ENCODE results near the gene IRF6.

Gene IRF6

DNA sequence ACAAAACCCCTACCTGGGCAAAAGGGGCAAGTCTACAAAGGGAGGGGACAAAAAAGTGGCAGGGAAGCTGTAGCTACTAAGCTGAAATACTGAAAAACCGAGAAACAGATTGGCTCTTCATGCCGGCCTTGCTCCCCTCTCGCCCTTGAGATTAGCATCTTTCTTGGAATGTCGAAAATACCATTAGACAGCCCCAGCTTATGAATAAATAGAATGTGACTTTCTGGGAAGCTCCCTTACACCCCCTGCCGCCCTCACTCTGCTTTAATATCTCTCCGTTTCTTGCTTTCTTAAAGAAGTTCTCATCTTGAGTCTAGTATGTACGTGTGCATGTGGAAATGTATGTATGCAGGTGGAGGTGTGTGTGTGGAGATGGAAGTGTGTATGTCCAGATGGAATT is 36.0 kb downstream of the IRF6 start:
- POLR2A ChIA-PET: interaction anchor here (0.8 kb wide), 1 partner anchor 17 kb away, joined by 3 read pairs; no protein-coding TSS in a partner anchor
- no peak for TF ChIP-seq CTCF (IDR thresholded peaks at IDR 0.05; ENCODE audit: control extremely low read depth, extremely low read depth, low read depth, missing control alignments)
- CTCF ChIA-PET: interaction anchor here (0.9 to 5.4 kb wide), 11 partner anchors 9 to 126 kb away, joined by 3 to 40 read pairs (median 5); partner anchors contain the start of genes C1orf74 and TRAF3IP3
- DNase-seq (ENCODE audit: extremely low spot score): no peak

DNA sequence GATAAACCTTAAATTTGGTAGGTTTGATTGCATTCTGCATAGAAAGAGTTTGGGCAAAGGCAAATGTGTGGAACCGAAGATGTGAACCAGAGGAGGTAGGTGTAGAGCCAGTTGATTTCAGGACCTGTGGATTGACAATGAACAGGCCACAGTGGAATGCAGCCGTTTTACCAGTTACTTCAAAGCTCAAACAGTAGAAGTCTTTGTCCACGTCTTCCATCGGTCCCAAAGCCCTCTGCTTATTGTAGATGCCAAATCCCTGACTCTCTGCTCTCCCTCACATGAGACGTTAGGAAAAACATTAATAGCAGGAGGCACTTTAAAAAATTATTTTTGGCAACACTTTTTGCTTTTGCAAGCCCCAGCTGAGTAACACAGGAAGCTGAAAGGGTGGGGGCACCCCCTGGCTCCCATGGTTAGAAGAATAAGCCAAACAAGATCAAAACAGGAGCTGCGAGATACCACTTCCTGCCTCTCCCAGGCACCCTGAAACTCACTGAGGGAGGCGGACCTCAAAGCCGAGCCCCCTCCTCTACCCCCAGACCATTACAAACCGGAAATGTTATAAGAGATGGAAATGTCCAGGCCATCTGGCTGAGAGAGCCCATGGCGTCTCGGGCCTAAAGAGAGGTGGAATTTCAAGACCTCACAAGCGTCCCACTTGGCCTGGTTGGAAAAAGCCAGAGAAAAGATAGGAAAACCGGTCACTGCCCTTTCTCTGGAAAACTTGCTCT is 36.6 kb downstream of the IRF6 start:
- no peak for TF ChIP-seq CTCF (IDR thresholded peaks at IDR 0.05; ENCODE audit: control extremely low read depth, extremely low read depth, low read depth, missing control alignments)
- POLR2A ChIA-PET: interaction anchor here (0.8 to 1.5 kb wide), 2 partner anchors 14 to 18 kb away, joined by 3 to 5 read pairs; no protein-coding TSS in a partner anchor
- CTCF ChIA-PET: interaction anchor here (0.9 to 5.4 kb wide), 15 partner anchors 9 to 200 kb away, joined by 3 to 40 read pairs (median 5); partner anchors contain the start of genes C1orf74 and TRAF3IP3
- DNase-seq (ENCODE audit: extremely low spot score): peak; percentile 74

- DNase-seq (ENCODE audit: extremely low spot score): peak; percentile 83
- ChIA-PET CTCF (interaction anchor here (0.7 to 5.4 kb wide), 13 partner anchors 11 to 199 kb away, joined by 3 to 40 read pairs (median 7); partner anchors contain the start of gene TRAF3IP3), POLR2A (interaction anchor here (0.6 to 1.5 kb wide), 3 partner anchors 13 to 482 kb away, joined by 3 to 5 read pairs (median 3); partner anchors contain the start of gene TRAF3IP3)
- no peak for TF ChIP-seq CTCF (IDR thresholded peaks at IDR 0.05; ENCODE audit: control extremely low read depth, extremely low read depth, low read depth, missing control alignments)
These were observed 37.6 kb downstream of the IRF6 start for GRCh38 chr1:209768354-209768774.

DNA sequence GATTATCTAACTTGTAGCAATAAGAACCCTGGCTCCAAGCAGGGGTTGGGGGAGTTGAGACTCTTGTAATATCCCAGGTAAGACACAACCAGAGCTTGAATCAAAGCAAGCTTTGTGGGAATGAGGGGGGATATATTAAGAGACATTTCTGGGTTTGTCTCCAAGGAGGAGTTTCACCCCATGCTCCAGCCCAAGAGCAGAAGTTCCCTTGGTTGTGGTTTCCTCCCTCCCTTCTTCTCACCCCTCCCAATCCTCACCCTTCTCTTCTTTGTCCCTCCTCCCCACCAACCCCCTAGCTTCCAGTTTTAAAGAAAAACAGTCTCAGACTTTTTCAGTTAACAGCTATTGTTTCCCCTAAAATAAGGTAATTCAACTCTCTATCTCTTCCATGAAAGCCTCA is 38.2 kb downstream of the IRF6 start:
- ChIA-PET CTCF (interaction anchor here (0.7 to 5.4 kb wide), 11 partner anchors 11 to 191 kb away, joined by 3 to 40 read pairs (median 9); partner anchors contain the start of gene TRAF3IP3), POLR2A (interaction anchor here (1.1 kb wide), 1 partner anchor 12 kb away, joined by 3 read pairs; the partner anchor contains the start of gene TRAF3IP3)
- no peak for TF ChIP-seq CTCF (IDR thresholded peaks at IDR 0.05; ENCODE audit: control extremely low read depth, extremely low read depth, low read depth, missing control alignments)
- no peak for DNase-seq (ENCODE audit: extremely low spot score)

DNA sequence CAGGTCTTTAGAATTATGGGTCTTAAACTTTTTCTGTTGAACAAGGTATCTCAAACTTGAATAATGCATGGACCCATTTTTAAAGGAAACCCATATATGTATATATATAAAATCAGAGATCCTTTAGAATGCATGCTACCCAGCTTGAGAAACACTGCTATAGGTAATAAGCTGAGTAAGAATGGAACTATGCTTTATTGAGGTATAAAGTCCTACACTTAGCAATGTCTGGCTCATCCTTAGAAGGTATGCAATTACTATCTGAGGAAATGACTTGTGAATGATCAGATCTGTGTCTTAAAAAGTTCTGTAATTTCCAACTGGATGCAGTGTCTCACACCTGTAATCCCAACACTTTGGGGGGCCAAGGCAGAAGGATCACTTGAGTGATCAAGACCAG is 38.8 kb downstream of the IRF6 start:
- TF ChIP-seq CTCF (IDR thresholded peaks at IDR 0.05; ENCODE audit: control extremely low read depth, extremely low read depth, low read depth, missing control alignments): no peak
- no peak for DNase-seq (ENCODE audit: extremely low spot score)
- CTCF ChIA-PET: interaction anchor here (1.0 to 5.4 kb wide), 8 partner anchors 8 to 74 kb away, joined by 3 to 40 read pairs (median 10); partner anchors contain the start of gene TRAF3IP3
- POLR2A ChIA-PET: no interaction called here

GRCh38 chr1:209766051-209766450 is 39.9 kb downstream of the IRF6 start:
- TF ChIP-seq CTCF (IDR thresholded peaks at IDR 0.05; ENCODE audit: control extremely low read depth, extremely low read depth, low read depth, missing control alignments): no peak
- no peak for DNase-seq (ENCODE audit: extremely low spot score)
- POLR2A ChIA-PET: no interaction called here
- CTCF ChIA-PET: interaction anchor here (1.0 to 5.4 kb wide), 6 partner anchors 9 to 57 kb away, joined by 3 to 40 read pairs (median 12); partner anchors contain the start of genes C1orf74 and TRAF3IP3

Data from GM10248 (cell line).